Kidney (tissue), 14 donors: ENCODE data around the gene TOP2A. TPM values are rescaled to one million over a fixed set of nuclear protein-coding genes. Genes with fewer than 3 reads are reported as not detected.
"Not testable (repeated sequence)": the region's sequence is repeated elsewhere in the genome, so short reads cannot be mapped to it uniquely, and the experiment has no call there.

Experiments used
- DNase-seq, 5 donors: peaks; one replicate each; pipeline ENCODE4 v3.0.0-alpha.2; 2013 to 2020
- FAIRE-seq: peaks from 2 replicates; lab custom pipeline; 2012; peaks lifted over from hg19 to GRCh38; lab: Jason Lieb, UNC
- H3K27ac ChIP-seq, 2 donors: one replicate each; pipeline ENCODE4 v1.7.0; 2013; ENCODE audit warnings: low read depth in 2 of 2, low read length in 2 of 2, inconsistent platforms in 1 of 2
- H3K27me3 ChIP-seq: one replicate; pipeline ENCODE4 v1.7.1; 2013; ENCODE audit warnings: low read length, inconsistent platforms; ENCODE audit not compliant: control insufficient read depth, insufficient read depth
- H3K36me3 ChIP-seq, 3 donors: one replicate each; pipeline versions ENCODE4 v1.7.0 to v1.7.1; 2013; ENCODE audit warnings: low read length in 3 of 3, control low read depth in 1 of 3, inconsistent platforms in 1 of 3; ENCODE audit not compliant: insufficient read depth in 3 of 3, control insufficient read depth in 2 of 3
- H3K4me1 ChIP-seq, 3 donors: one replicate each; pipeline versions ENCODE4 v1.7.0 to v1.7.1; 2013; ENCODE audit warnings: low read length in 3 of 3, inconsistent platforms in 1 of 3, low read depth in 1 of 3; ENCODE audit not compliant: control insufficient read depth in 2 of 3, insufficient read depth in 2 of 3
- H3K4me3 ChIP-seq, 3 donors: one replicate each; pipeline versions ENCODE4 v1.7.0 to v1.8.1; 2013; ENCODE audit warnings: low read length in 3 of 3, control low read depth in 1 of 3, inconsistent platforms in 1 of 3
- H3K9ac ChIP-seq, 3 donors: one replicate each; pipeline versions ENCODE4 v1.7.0 to v1.7.1; 2013; ENCODE audit warnings: low read length in 3 of 3, control low read depth in 1 of 3, inconsistent platforms in 1 of 3
- H3K9me3 ChIP-seq, 3 donors: one replicate each; pipeline versions ENCODE4 v1.7.0 to v1.7.1; 2013; ENCODE audit warnings: low read length in 3 of 3, control low read depth in 1 of 3, inconsistent platforms in 1 of 3; ENCODE audit not compliant: control insufficient read depth in 2 of 3, insufficient read depth in 1 of 3
- intact Hi-C: fragments of 100-400 bp; cut with DNase I; formaldehyde crosslinking; loops from one replicate; pipeline ENCODE4 v1.11.1; 2022
- polyA plus RNA-seq: library from polyadenylated mRNA; stranded (reverse); fragments of 350-450 nt; fragmentation: Illumina TruSeq; extraction: RNeasy Lipid Tissue Mini Kit (QIAGEN cat#74804); gene quantifications from one replicate; pipeline ENCODE4 v1.2.3, GENCODE V29; 2014; ENCODE audit warnings: low read depth, low replicate concordance; ENCODE audit not compliant: insufficient read depth
- total RNA-seq: library from RNA; stranded (reverse); fragmentation: NEBNext Ultra II Directional; extraction: Animal tissue kit (Norgen Biotek cat#: 25700); gene quantifications from one replicate; pipeline ENCODE4 v1.2.1, GENCODE V29; 2021
- TF ChIP-seq, protein P1 (sequence below): IDR thresholded peaks from 3 replicates; pipeline ENCODE4 v1.5.1; 2012; ENCODE audit warnings: mild to moderate bottlenecking, moderate library complexity, borderline replicate concordance; ENCODE audit not compliant: insufficient read depth; ENCODE audit errors: extremely low read depth
- donor health status: control.
- donor health status: control.
- donor health status: control.
- donor health status: control.
- donor health status: control.
- donor health status: DM: yes; HTN: yes; CAD: no.
- donor health status: Normal renal cell carcinoma (clear cell type).

The TOP2A gene
- total and polyA plus RNA-seq, 2 donors from 2014 or later: 0.82 to 2.7 TPM

DNA sequence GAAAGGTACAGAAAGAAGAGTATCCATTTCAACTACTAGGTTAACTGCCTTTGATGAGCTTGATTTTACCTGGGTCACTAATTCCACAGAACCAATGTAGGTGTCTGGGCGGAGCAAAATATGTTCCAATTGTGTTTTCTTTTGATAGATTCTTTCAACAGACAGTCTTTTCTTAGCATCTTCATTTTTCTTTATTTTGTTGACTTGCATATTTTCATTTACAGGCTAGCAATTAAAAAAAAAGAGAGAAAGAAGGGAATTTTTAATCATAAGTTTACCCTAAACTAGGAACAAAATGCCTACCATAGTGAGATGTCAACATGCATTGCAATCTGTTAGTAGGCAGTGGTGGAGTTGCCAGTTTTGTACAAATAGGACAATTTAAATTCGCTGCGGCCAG is 1.0 kb downstream of the TOP2A start:
- FAIRE-seq (no peak), DNase-seq (no peak)
- H3K4me1 ChIP-seq: peaks cover 0 to 7% (median 4%) of the 10 kb centered on the region in 3 donors
- TF ChIP-seq, protein P1, sequence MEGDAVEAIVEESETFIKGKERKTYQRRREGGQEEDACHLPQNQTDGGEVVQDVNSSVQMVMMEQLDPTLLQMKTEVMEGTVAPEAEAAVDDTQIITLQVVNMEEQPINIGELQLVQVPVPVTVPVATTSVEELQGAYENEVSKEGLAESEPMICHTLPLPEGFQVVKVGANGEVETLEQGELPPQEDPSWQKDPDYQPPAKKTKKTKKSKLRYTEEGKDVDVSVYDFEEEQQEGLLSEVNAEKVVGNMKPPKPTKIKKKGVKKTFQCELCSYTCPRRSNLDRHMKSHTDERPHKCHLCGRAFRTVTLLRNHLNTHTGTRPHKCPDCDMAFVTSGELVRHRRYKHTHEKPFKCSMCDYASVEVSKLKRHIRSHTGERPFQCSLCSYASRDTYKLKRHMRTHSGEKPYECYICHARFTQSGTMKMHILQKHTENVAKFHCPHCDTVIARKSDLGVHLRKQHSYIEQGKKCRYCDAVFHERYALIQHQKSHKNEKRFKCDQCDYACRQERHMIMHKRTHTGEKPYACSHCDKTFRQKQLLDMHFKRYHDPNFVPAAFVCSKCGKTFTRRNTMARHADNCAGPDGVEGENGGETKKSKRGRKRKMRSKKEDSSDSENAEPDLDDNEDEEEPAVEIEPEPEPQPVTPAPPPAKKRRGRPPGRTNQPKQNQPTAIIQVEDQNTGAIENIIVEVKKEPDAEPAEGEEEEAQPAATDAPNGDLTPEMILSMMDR: no peak
- H3K27me3 ChIP-seq: no peaks in the 10 kb centered on the region
- H3K4me3 ChIP-seq: peak overlapping the region in 1 of 3 donors; percentile 73
- no peaks in the 10 kb centered on the region for H3K9me3 ChIP-seq
- intact Hi-C loops: loop anchor here (10.0 kb wide), 1 partner anchor 52 kb away; the partner anchor contains the start of gene GJD3
- peak overlapping the region in 1 of 3 donors; percentile 54 for H3K9ac ChIP-seq
- H3K27ac ChIP-seq: no peak overlapping the region
- H3K36me3 ChIP-seq: no peaks in the 10 kb centered on the region

DNA sequence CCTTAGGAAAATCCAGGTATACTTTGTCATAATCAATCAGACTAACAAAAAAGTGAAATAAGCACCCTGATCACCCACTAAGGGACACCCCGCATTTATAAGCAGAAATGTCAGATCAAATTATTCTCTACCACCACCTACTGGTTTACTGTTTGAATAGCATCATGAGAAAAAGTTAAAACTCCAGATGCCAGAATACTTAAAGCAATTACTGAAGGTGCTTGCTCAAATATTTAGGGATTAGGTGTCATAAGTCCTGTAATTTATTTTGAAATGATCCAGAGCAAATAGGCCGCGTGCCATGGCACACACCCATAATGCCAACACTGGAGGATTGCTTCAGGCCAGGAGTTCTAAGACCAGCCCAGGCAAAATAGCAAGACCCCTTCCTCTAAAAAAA is 2.3 kb downstream of the TOP2A start:
- Histone ChIP-seq H3K27me3 (no peaks in the 10 kb centered on the region), H3K27ac (no peak overlapping the region), H3K4me1 (peaks cover 0 to 7% (median 4%) of the 10 kb centered on the region in 3 donors), H3K9ac (no peak overlapping the region), H3K36me3 (no peaks in the 10 kb centered on the region), H3K4me3 (no peak overlapping the region), H3K9me3 (no peaks in the 10 kb centered on the region)
- TF ChIP-seq, protein P1: peak; percentile 44
- intact Hi-C loops: loop anchor here (10.0 kb wide), 1 partner anchor 51 kb away; the partner anchor contains the start of gene GJD3
- DNase-seq: peak in 2 of 5 donors; percentile 36 to 55
- FAIRE-seq: no peak

DNA sequence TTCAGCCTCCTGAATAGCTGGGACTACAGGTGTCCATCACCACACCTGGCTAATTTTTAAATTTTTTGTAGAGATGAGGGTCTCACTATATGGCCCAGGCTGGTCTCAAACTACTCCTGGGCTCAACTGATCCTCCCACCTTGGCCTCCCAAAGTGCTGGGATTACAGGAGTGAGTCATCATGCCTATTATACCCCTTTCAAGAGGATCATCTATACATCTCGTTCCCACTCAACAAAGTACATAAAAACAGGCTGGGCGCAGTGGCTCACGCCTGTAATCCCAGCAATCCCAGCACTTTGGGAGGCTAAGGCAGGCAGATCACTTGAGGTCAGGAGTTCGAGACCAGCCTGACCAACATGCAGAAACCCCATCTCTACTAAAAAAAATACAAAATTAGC is 3.4 kb downstream of the TOP2A start:
- not testable (repeated sequence) for H3K9ac ChIP-seq, H3K36me3 ChIP-seq, H3K27me3 ChIP-seq, H3K9me3 ChIP-seq, DNase-seq, H3K27ac ChIP-seq, H3K4me1 ChIP-seq, FAIRE-seq, H3K4me3 ChIP-seq
- intact Hi-C loops: loop anchor here (10.0 kb wide), 1 partner anchor 50 kb away; the partner anchor contains the start of gene GJD3

DNA sequence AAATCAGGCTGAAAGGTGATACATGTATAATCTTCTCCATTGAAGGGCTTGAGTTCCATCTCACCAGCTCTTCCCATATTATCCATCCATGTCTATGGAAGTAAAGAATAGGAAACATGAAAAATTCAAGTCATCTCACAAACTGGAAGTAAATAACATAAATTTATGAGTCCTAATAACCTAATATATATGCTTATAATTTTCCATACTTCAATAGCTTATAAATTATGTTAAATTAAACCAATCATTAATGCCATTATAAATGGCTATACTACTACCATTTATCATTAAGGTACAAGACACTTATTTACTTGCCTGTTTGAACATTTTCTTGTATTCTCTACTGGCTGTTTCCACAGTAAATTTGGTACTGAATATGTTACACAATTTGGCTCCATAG is 4.8 kb downstream of the TOP2A start:
- FAIRE-seq: no peak
- intact Hi-C loops: loop anchor here (10.0 kb wide), 1 partner anchor 48 kb away; the partner anchor contains the start of gene GJD3

More for the DNA sequence above, 4.8 kb downstream of the TOP2A start:
- Histone ChIP-seq H3K4me3 (no peak overlapping the region), H3K9ac (no peak overlapping the region), H3K4me1 (peaks cover 0 to 4% (median 4%) of the 10 kb centered on the region in 3 donors), H3K27ac (no peak overlapping the region), H3K9me3 (no peaks in the 10 kb centered on the region), H3K36me3 (no peaks in the 10 kb centered on the region), H3K27me3 (no peaks in the 10 kb centered on the region)
- DNase-seq: no peak
- TF ChIP-seq, protein P1: no peak
